Middle frontal gyrus (tissue), 1 donor: ENCODE results near the gene PCNX2.

ENCODE experiments used
- DNase-seq: peaks from one replicate; pipeline ENCODE4 v3.0.0-alpha.2; 2015; ENCODE audit warnings: low spot score; ENCODE audit errors: extremely low spot score

The PCNX2 gene

GRCh38 chr1:233079574-233079973 is 216.0 kb downstream of the PCNX2 start:
- DNase-seq = no peak

GRCh38 chr1:233078396-233078795 is 217.1 kb downstream of the PCNX2 start:
- DNase-seq = no peak

- no peak for DNase-seq
These were observed 219.6 kb downstream of the PCNX2 start for GRCh38 chr1:233075915-233076295.

GRCh38 chr1:233066087-233066486 is 229.4 kb downstream of the PCNX2 start:
- no peak for DNase-seq

GRCh38 chr1:233065685-233066084 is 229.8 kb downstream of the PCNX2 start:
- no peak for DNase-seq

- DNase-seq = no peak
These were observed 230.5 kb downstream of the PCNX2 start for GRCh38 chr1:233064988-233065387.

- DNase-seq = no peak
These were observed 232.1 kb downstream of the PCNX2 start for GRCh38 chr1:233063462-233063861.

GRCh38 chr1:233061265-233061664 is 234.3 kb downstream of the PCNX2 start:
- no peak for DNase-seq

- DNase-seq = no peak
These were observed 235.0 kb downstream of the PCNX2 start for GRCh38 chr1:233060461-233060994.

GRCh38 chr1:233057836-233058235 is 237.7 kb downstream of the PCNX2 start:
- no peak for DNase-seq

- no peak for DNase-seq
These were observed 239.5 kb downstream of the PCNX2 start for GRCh38 chr1:233055879-233056641.

GRCh38 chr1:233045588-233045987 is 249.9 kb downstream of the PCNX2 start:
- DNase-seq = no peak

GRCh38 chr1:233042834-233043233 is 252.7 kb downstream of the PCNX2 start:
- DNase-seq = no peak

- no peak for DNase-seq
These were observed 255.0 kb downstream of the PCNX2 start for GRCh38 chr1:233040494-233040893.

GRCh38 chr1:233038581-233038980 is 256.9 kb downstream of the PCNX2 start:
- no peak for DNase-seq

- DNase-seq = no peak
These were observed 257.7 kb downstream of the PCNX2 start for GRCh38 chr1:233037843-233038242.

- no peak for DNase-seq
These were observed 260.7 kb downstream of the PCNX2 start for GRCh38 chr1:233034836-233035235.

- DNase-seq = no peak
These were observed 262.2 kb downstream of the PCNX2 start for GRCh38 chr1:233033361-233033760.

GRCh38 chr1:233032916-233033315 is 262.6 kb downstream of the PCNX2 start:
- no peak for DNase-seq

- no peak for DNase-seq
These were observed 264.0 kb downstream of the PCNX2 start for GRCh38 chr1:233031521-233031920.

GRCh38 chr1:233027046-233027445 is 268.5 kb downstream of the PCNX2 start:
- DNase-seq = no peak

GRCh38 chr1:233025567-233025966 is 270.0 kb downstream of the PCNX2 start:
- no peak for DNase-seq

- DNase-seq = no peak
These were observed 270.4 kb downstream of the PCNX2 start for GRCh38 chr1:233025157-233025556.
